AG04449 (cell line): ENCODE data around the gene KCNMA1.
A peak's percentile ranks its signal among the peaks of the same experiment; 100 is the strongest.

Experiments used
- CTCF ChIA-PET: fragments of 350-600 bp; formaldehyde crosslinking; extraction: SDS; loops from one replicate; lab custom pipeline; 2021; ENCODE audit warnings: antibody characterized with exemption; lab: Yijun Ruan, JAX
- POLR2A ChIA-PET: fragments of 400-600, 350-600 bp; formaldehyde crosslinking; extraction: SDS; loops from one replicate; lab custom pipeline; 2020; ENCODE audit warnings: antibody characterized with exemption, inconsistent platforms; lab: Yijun Ruan, JAX
- DNase-seq: peaks from one replicate; pipeline ENCODE4 v3.0.0-alpha.2; 2010; ENCODE audit warnings: low read depth, low spot score
- H3K4me3 ChIP-seq: 2 replicates; pipeline ENCODE4 v1.5.1; 2011; ENCODE audit warnings: low read depth, mild to moderate bottlenecking, control low read depth, low read length
- CTCF ChIP-seq: IDR thresholded peaks from one replicate; pipeline ENCODE4 v1.5.1; 2011; ENCODE audit warnings: mild to moderate bottlenecking, moderate library complexity, low read length, control low read depth, inconsistent platforms; ENCODE audit not compliant: insufficient read depth; ENCODE audit errors: missing control alignments

The KCNMA1 gene

GRCh38 chr10:77498210-77498609 lies 139.4 kb downstream of the KCNMA1 start:
- H3K4me3 ChIP-seq, result no peak overlapping the region
- no peak for TF ChIP-seq CTCF
- POLR2A ChIA-PET, result no interaction called here
- CTCF ChIA-PET, result interaction anchor here (0.9 to 7.9 kb wide), 5 partner anchors 13 to 324 kb away, joined by 3 to 72 read pairs (median 3); no protein-coding TSS in a partner anchor
- no peak for DNase-seq

- no peak for DNase-seq
- CTCF ChIA-PET, result interaction anchor here (0.9 to 7.9 kb wide), 6 partner anchors 13 to 323 kb away, joined by 3 to 72 read pairs (median 3); partner anchors contain the start of gene KCNMA1
- TF ChIP-seq CTCF, result no peak
- POLR2A ChIA-PET, result no interaction called here
- H3K4me3 ChIP-seq, result no peak overlapping the region
These were observed 139.9 kb downstream of the KCNMA1 start for GRCh38 chr10:77497748-77498147.

- no peak for DNase-seq
- ChIA-PET CTCF (interaction anchor here (1.1 to 7.9 kb wide), 10 partner anchors 10 to 323 kb away, joined by 3 to 72 read pairs (median 5); partner anchors contain the start of gene KCNMA1), POLR2A (no interaction called here)
- no peak overlapping the region for H3K4me3 ChIP-seq
- TF ChIP-seq CTCF, result no peak
These were observed 140.6 kb downstream of the KCNMA1 start for GRCh38 chr10:77496941-77497420.

- DNase-seq, result no peak
- TF ChIP-seq CTCF, result no peak
- POLR2A ChIA-PET, result no interaction called here
- no peak overlapping the region for H3K4me3 ChIP-seq
- CTCF ChIA-PET, result interaction anchor here (0.7 to 7.9 kb wide), 16 partner anchors 9 to 329 kb away, joined by 3 to 72 read pairs (median 4); partner anchors contain the start of gene KCNMA1
These were observed 142.7 kb downstream of the KCNMA1 start for GRCh38 chr10:77494756-77495541.

GRCh38 chr10:77494327-77494726 lies 143.3 kb downstream of the KCNMA1 start:
- ChIA-PET POLR2A (no interaction called here), CTCF (interaction anchor here (0.7 to 7.9 kb wide), 16 partner anchors 8 to 329 kb away, joined by 3 to 72 read pairs (median 4); partner anchors contain the start of gene KCNMA1)
- TF ChIP-seq CTCF, result peak; percentile 27
- no peak overlapping the region for H3K4me3 ChIP-seq
- DNase-seq, result no peak

GRCh38 chr10:77493851-77494261 lies 143.8 kb downstream of the KCNMA1 start:
- no peak for TF ChIP-seq CTCF
- ChIA-PET CTCF (interaction anchor here (1.1 to 7.9 kb wide), 11 partner anchors 8 to 328 kb away, joined by 3 to 72 read pairs (median 4); partner anchors contain the start of gene KCNMA1), POLR2A (no interaction called here)

More at GRCh38 chr10:77493851-77494261, 143.8 kb downstream of the KCNMA1 start:
- no peak for DNase-seq
- no peak overlapping the region for H3K4me3 ChIP-seq
